ENCODE measurements around the gene ZCCHC17. TPM values are rescaled to one million over a fixed set of nuclear protein-coding genes. Genes with fewer than 3 reads are reported as not detected.
A peak's percentile ranks its signal among the peaks of the same experiment; 100 is the strongest.
"Not testable (repeated sequence)": the region's sequence is repeated elsewhere in the genome, so short reads cannot be mapped to it uniquely, and the experiment has no call there.

Gene ZCCHC17
- total RNA-seq, 6 donors from 2014 or later = 4.3 to 19.9 (median 17.8) TPM

GRCh38 chr1:31380181-31380580 is 83.3 kb downstream of the ZCCHC17 start:
- no peaks in the 10 kb centered on the region for H3K4me1 ChIP-seq

DNA sequence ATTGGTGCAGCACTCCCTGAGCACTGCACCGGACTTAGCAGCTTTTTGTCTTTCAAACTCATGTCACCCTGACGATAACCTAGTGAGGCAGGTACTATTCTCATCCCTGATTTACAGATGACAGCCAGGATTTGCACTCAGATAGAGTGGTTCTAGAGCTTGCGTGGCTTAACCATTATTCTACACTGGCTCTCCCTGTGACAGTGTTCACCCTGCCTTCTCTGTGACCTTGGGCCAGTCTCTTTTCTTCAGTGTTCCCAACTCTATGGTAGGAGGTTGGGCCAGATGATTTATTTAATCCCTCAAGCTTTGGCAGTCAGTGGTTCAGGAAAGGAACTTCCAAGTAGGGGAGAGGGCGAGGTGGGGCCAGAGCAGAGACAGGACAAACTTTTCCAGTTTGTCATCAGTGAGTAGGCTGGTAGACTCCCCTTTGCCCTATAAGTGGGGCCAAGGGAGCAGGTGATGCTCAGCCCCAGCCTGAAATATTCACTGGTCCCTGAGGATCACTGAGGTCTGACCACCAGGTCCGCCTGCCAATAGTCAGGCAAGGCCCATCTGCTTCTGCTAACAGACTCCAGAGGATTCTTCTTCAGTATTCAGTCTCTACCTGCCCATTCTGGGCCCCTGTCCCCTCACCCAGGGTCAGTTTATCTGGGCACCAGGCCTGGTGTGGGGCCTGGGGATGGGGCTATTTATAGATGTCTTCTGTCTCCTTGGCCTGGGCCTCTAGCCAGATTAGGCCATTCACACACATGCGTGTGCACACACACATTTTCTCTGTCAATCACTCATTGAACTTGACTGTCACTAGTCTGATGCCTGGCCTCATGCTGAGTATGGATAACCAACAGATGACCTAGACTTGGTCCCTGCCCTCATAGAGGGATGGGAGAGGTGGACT is 84.8 kb downstream of the ZCCHC17 start:
- Histone ChIP-seq H3K27ac (no peak overlapping the region), H3K27me3 (no peaks in the 10 kb centered on the region), H3K4me1 (no peaks in the 10 kb centered on the region), H3K9me3 (no peaks in the 10 kb centered on the region), H3K4me3 (no peak overlapping the region), H3K36me3 (no peaks in the 10 kb centered on the region)
- DNase-seq = no peak
- TF ChIP-seq POLR2A (IDR thresholded peaks at IDR 0.05) (no peak), EP300 (IDR thresholded peaks at IDR 0.05) (peak in 1 of 4 donors; percentile 6), POLR2AphosphoS5 (IDR thresholded peaks at IDR 0.05) (no peak), CTCF (IDR thresholded peaks at IDR 0.05) (no peak)
- WGBS, 2 donors = 85 to 87% methylated on average over 6 of the region's 6 CpGs
- ATAC-seq (ENCODE audit: low FRiP score in 2 of 2) = no peak

More at GRCh38 chr1:31380181-31380580, 83.3 kb downstream of the ZCCHC17 start:
- no peak overlapping the region for H3K27ac ChIP-seq
- no peaks in the 10 kb centered on the region for H3K27me3 ChIP-seq
- H3K9me3 ChIP-seq = no peaks in the 10 kb centered on the region
- no peak overlapping the region for H3K4me3 ChIP-seq
- no peaks in the 10 kb centered on the region for H3K36me3 ChIP-seq
- TF ChIP-seq POLR2AphosphoS5 (IDR thresholded peaks at IDR 0.05) = no peak
- DNase-seq (no peak), ATAC-seq (ENCODE audit: low FRiP score in 2 of 2) (no peak)
- 67 to 87% methylated on average over 1 to 3 of the region's 3 CpGs for WGBS, 2 donors

- Histone ChIP-seq H3K27ac (no peak overlapping the region), H3K4me1 (no peaks in the 10 kb centered on the region), H3K4me3 (no peak overlapping the region), H3K9me3 (no peaks in the 10 kb centered on the region), H3K27me3 (no peaks in the 10 kb centered on the region), H3K36me3 (no peaks in the 10 kb centered on the region)
- TF ChIP-seq CTCF (IDR thresholded peaks at IDR 0.05) (no peak), EP300 (IDR thresholded peaks at IDR 0.05) (no peak), POLR2A (IDR thresholded peaks at IDR 0.05) (no peak), POLR2AphosphoS5 (IDR thresholded peaks at IDR 0.05) (no peak)
- ATAC-seq (ENCODE audit: low FRiP score in 2 of 2) (no peak), DNase-seq (no peak)
- 76 to 79% methylated on average over 3 of the region's 3 CpGs for WGBS, 2 donors
Observed at GRCh38 chr1:31382379-31382989, 85.7 kb downstream of the ZCCHC17 start.

GRCh38 chr1:31383967-31384366 is 87.1 kb downstream of the ZCCHC17 start:
- Histone ChIP-seq H3K36me3 (no peaks in the 10 kb centered on the region), H3K27ac (no peak overlapping the region), H3K4me1 (no peaks in the 10 kb centered on the region), H3K27me3 (no peaks in the 10 kb centered on the region), H3K9me3 (no peaks in the 10 kb centered on the region), H3K4me3 (no peak overlapping the region)
- ATAC-seq (ENCODE audit: low FRiP score in 2 of 2) (no peak), DNase-seq (no peak)
- WGBS, 2 donors = 38 to 87% methylated on average over 1 of the region's 1 CpG
- TF ChIP-seq POLR2A (IDR thresholded peaks at IDR 0.05) (no peak), POLR2AphosphoS5 (IDR thresholded peaks at IDR 0.05) (no peak), EP300 (IDR thresholded peaks at IDR 0.05) (no peak)

DNA sequence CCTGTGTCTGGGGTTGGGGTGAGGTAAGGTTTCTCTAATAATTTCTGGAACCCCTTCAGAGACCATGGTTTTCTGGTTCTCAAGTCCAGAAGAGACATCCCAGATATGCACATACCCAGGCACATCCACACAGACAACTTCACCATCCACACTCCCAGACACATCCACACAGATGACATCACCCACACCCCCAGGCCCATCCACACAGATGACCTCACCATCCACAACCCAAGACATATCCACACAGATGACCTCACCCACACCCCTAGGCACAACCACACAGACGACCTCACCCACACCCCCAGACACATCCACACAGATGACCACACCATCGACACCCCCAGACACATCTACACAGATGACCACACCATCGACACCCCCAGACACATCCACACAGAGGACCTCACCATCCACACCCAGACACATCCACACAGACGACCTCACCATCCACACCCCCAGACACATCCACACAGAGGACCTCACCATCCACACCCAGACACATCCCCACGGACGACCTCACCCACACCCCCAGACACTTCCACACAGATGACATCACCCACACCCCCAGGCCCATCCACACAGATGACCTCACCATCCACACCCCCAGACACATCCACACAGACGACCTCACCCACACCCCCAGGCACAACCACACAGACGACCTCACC is 89.9 kb downstream of the ZCCHC17 start:
- not testable (repeated sequence) for H3K36me3 ChIP-seq, H3K4me1 ChIP-seq, H3K9me3 ChIP-seq, H3K27ac ChIP-seq, DNase-seq, H3K27me3 ChIP-seq, H3K4me3 ChIP-seq
- 74 to 78% methylated on average over 8 of the region's 8 CpGs for WGBS, 2 donors
- ATAC-seq (ENCODE audit: low FRiP score in 2 of 2) = peak in 1 of 2 donors; percentile 56

DNA sequence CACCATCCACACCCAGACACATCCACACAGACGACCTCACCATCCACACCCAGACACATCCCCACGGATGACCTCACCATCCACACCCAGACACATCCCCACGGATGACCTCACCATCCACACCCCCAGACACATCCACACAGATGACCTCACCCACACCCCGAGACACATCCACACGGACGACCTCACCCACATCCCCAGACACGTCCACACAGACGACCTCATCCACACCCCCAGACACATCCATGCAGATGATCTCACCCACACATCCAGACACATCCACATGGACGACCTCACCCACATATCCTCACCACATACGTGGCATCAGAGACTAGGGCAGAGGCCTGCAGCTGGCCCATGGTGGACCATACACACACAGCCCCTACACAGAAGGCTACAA is 90.8 kb downstream of the ZCCHC17 start:
- TF ChIP-seq CTCF (IDR thresholded peaks at IDR 0.05) = no peak
- TF ChIP-seq POLR2A (IDR thresholded peaks at IDR 0.05) = no peak
- TF ChIP-seq POLR2AphosphoS5 (IDR thresholded peaks at IDR 0.05) = no peak
- no peak for TF ChIP-seq EP300 (IDR thresholded peaks at IDR 0.05)

More for the DNA sequence above, 90.8 kb downstream of the ZCCHC17 start:
- H3K4me3 ChIP-seq = no peak overlapping the region
- H3K27me3 ChIP-seq = no peaks in the 10 kb centered on the region
- no peak for DNase-seq
- peak in 1 of 2 donors; percentile 66 for ATAC-seq (ENCODE audit: low FRiP score in 2 of 2)
- H3K9me3 ChIP-seq = no peaks in the 10 kb centered on the region
- H3K27ac ChIP-seq = no peak overlapping the region
- WGBS, 2 donors = 62 to 67% methylated on average over 10 of the region's 10 CpGs
- no peaks in the 10 kb centered on the region for H3K36me3 ChIP-seq
- no peaks in the 10 kb centered on the region for H3K4me1 ChIP-seq
